Measurements from ENCODE around the gene IFNL3. TPM values are rescaled to one million over a fixed set of nuclear protein-coding genes. Genes with fewer than 3 reads are reported as not detected.

IFNL3 gene
- total RNA-seq, 2 experiments from 2014 or later, result not detected

GRCh38 chr19:39265321-39265916 is 20.6 kb upstream of the IFNL3 start:
- H3K4me1 Mint-ChIP-seq (ENCODE audit: low read depth), result peaks cover 6% of the 10 kb centered on the region
- ChIA-PET POLR2A (no interaction called here), CTCF (no interaction called here)
- no peak overlapping the region for H3K27ac ChIP-seq (ENCODE audit: low read depth in 1 of 2, low read length in 2 of 2)
- H3K36me3 Mint-ChIP-seq (ENCODE audit: low read depth), result no peaks in the 10 kb centered on the region
- no peak overlapping the region for H3K27ac Mint-ChIP-seq
- intact Hi-C loops (cut with DNase I, micrococcal nuclease), result no loop called here
- peaks cover 42% of the 10 kb centered on the region for H3K27me3 Mint-ChIP-seq
- ATAC-seq (ENCODE audit: poor library complexity) (no peak), DNase-seq (peak in 2 of 14 experiments; percentile 10 to 28)
- H3K4me3 Mint-ChIP-seq, result no peak overlapping the region
- peaks cover 35 to 40% of the 10 kb centered on the region in 2 experiments for H3K27me3 ChIP-seq (ENCODE audit: control insufficient read depth in 1 of 2, insufficient read depth in 2 of 2, low read length in 2 of 2)
- H3K9me3 Mint-ChIP-seq, result no peaks in the 10 kb centered on the region
- TF ChIP-seq CTCF (IDR thresholded peaks at IDR 0.05), result no peak
- peaks cover 16% of the 10 kb centered on the region for H3K4me1 ChIP-seq (ENCODE audit: insufficient read depth, low read length)
- no peak overlapping the region for H3K4me3 ChIP-seq (ENCODE audit: low read length)
- peaks cover 0 to 15% of the 10 kb centered on the region in 2 experiments for H3K9me3 ChIP-seq (ENCODE audit: control insufficient read depth in 1 of 2, insufficient read depth in 1 of 2, low read length in 2 of 2)
- no peaks in the 10 kb centered on the region for H3K36me3 ChIP-seq (ENCODE audit: insufficient read depth, low read length)

- intact Hi-C loops (cut with DNase I, micrococcal nuclease), result no loop called here
- no peaks in the 10 kb centered on the region for H3K36me3 Mint-ChIP-seq (ENCODE audit: low read depth)
- H3K27ac Mint-ChIP-seq, result no peak overlapping the region
- Histone ChIP-seq H3K27ac (ENCODE audit: low read depth in 1 of 2, low read length in 2 of 2) (no peak overlapping the region), H3K27me3 (ENCODE audit: control insufficient read depth in 1 of 2, insufficient read depth in 2 of 2, low read length in 2 of 2) (peaks cover 35 to 40% of the 10 kb centered on the region in 2 experiments), H3K36me3 (ENCODE audit: insufficient read depth, low read length) (no peaks in the 10 kb centered on the region), H3K4me3 (ENCODE audit: low read length) (no peak overlapping the region), H3K4me1 (ENCODE audit: insufficient read depth, low read length) (peaks cover 16% of the 10 kb centered on the region), H3K9me3 (ENCODE audit: control insufficient read depth in 1 of 2, insufficient read depth in 1 of 2, low read length in 2 of 2) (peaks cover 0 to 15% of the 10 kb centered on the region in 2 experiments)
- CTCF ChIA-PET, result no interaction called here
- peaks cover 6% of the 10 kb centered on the region for H3K4me1 Mint-ChIP-seq (ENCODE audit: low read depth)
- H3K4me3 Mint-ChIP-seq, result no peak overlapping the region
- DNase-seq, result no peak
- ATAC-seq (ENCODE audit: poor library complexity), result no peak
- no peaks in the 10 kb centered on the region for H3K9me3 Mint-ChIP-seq
- H3K27me3 Mint-ChIP-seq, result peaks cover 46% of the 10 kb centered on the region
- no peak for TF ChIP-seq CTCF (IDR thresholded peaks at IDR 0.05)
- POLR2A ChIA-PET, result no interaction called here
These were observed 19.8 kb upstream of the IFNL3 start for GRCh38 chr19:39264306-39265290.

- Histone ChIP-seq H3K27ac (ENCODE audit: low read depth in 1 of 2, low read length in 2 of 2) (no peak overlapping the region), H3K9me3 (ENCODE audit: control insufficient read depth in 1 of 2, insufficient read depth in 1 of 2, low read length in 2 of 2) (peaks cover 0 to 15% of the 10 kb centered on the region in 2 experiments), H3K27me3 (ENCODE audit: control insufficient read depth in 1 of 2, insufficient read depth in 2 of 2, low read length in 2 of 2) (peaks cover 35 to 40% of the 10 kb centered on the region in 2 experiments), H3K36me3 (ENCODE audit: insufficient read depth, low read length) (no peaks in the 10 kb centered on the region), H3K4me3 (ENCODE audit: low read length) (no peak overlapping the region), H3K4me1 (ENCODE audit: insufficient read depth, low read length) (peaks cover 16% of the 10 kb centered on the region)
- Mint-ChIP-seq H3K9me3 (no peaks in the 10 kb centered on the region), H3K27ac (no peak overlapping the region), H3K36me3 (ENCODE audit: low read depth) (no peaks in the 10 kb centered on the region), H3K27me3 (peaks cover 49% of the 10 kb centered on the region), H3K4me1 (ENCODE audit: low read depth) (peaks cover 6% of the 10 kb centered on the region), H3K4me3 (no peak overlapping the region)
- ChIA-PET CTCF (no interaction called here), POLR2A (no interaction called here)
- ATAC-seq (ENCODE audit: poor library complexity) (no peak), DNase-seq (no peak)
- intact Hi-C loops (cut with DNase I, micrococcal nuclease), result no loop called here
- no peak for TF ChIP-seq CTCF (IDR thresholded peaks at IDR 0.05)
These were observed 19.1 kb upstream of the IFNL3 start for GRCh38 chr19:39263912-39264305.
